HG02840 (cell line): Measurements from ENCODE around the gene PCGF1.
"Not testable (repeated sequence)": the region's sequence is repeated elsewhere in the genome, so short reads cannot be mapped to it uniquely, and the experiment has no call there.

Experiments
- ATAC-seq: cut with Tn5 transposase; IDR thresholded peaks from one replicate; pipeline ENCODE4 v1.9.1; 2021; ENCODE audit warnings: mild to moderate bottlenecking, moderate library complexity, moderate number of reproducible peaks; ENCODE audit not compliant: unreplicated experiment, low FRiP score

The PCGF1 gene

GRCh38 chr2:74481961-74482800 is 25.3 kb downstream of the PCGF1 start:
- ATAC-seq = peak; percentile 44

GRCh38 chr2:74481431-74481830 is 26.1 kb downstream of the PCGF1 start:
- ATAC-seq = no peak

GRCh38 chr2:74474899-74475298 is 32.6 kb downstream of the PCGF1 start:
- ATAC-seq = no peak

GRCh38 chr2:74474481-74474880 is 33.0 kb downstream of the PCGF1 start:
- ATAC-seq = no peak

GRCh38 chr2:74472945-74473258 is 34.6 kb downstream of the PCGF1 start:
- no peak for ATAC-seq

GRCh38 chr2:74472086-74472944 is 35.2 kb downstream of the PCGF1 start, which contains the start of gene MRPL53:
MRPL53 (minus strand) TSS chr2:74472680; CDS start chr2:74472660, 20 bp downstream.
- peak; percentile 83 for ATAC-seq

- ATAC-seq = no peak
Observed at GRCh38 chr2:74471332-74472065, 36.0 kb downstream of the PCGF1 start.

GRCh38 chr2:74470742-74471141 is 36.8 kb downstream of the PCGF1 start:
- ATAC-seq = not testable (repeated sequence)

- no peak for ATAC-seq
Observed at GRCh38 chr2:74464406-74464805, 43.1 kb downstream of the PCGF1 start.

- ATAC-seq = no peak
Observed at GRCh38 chr2:74462786-74463105, 44.7 kb downstream of the PCGF1 start.

- no peak for ATAC-seq
Observed at GRCh38 chr2:74462054-74462785, 45.3 kb downstream of the PCGF1 start.

- no peak for ATAC-seq
Observed at GRCh38 chr2:74461187-74462053, 46.1 kb downstream of the PCGF1 start.

GRCh38 chr2:74460187-74460586 is 47.3 kb downstream of the PCGF1 start:
- not testable (repeated sequence) for ATAC-seq

- not testable (repeated sequence) for ATAC-seq
Observed at GRCh38 chr2:74459503-74460118, 47.9 kb downstream of the PCGF1 start.

- ATAC-seq = no peak
Observed at GRCh38 chr2:74458938-74459363, 48.5 kb downstream of the PCGF1 start.

GRCh38 chr2:74458132-74458937 is 49.2 kb downstream of the PCGF1 start, which contains the start of gene WBP1:
WBP1 (plus strand) TSS chr2:74458438; CDS start chr2:74458603, 165 bp downstream.
- ATAC-seq = peak; percentile 85

GRCh38 chr2:74457549-74458131 is 49.9 kb downstream of the PCGF1 start:
- peak; percentile 28 for ATAC-seq
